ENCODE results near the gene C15orf62. TPM values are rescaled to one million over a fixed set of nuclear protein-coding genes. Genes with fewer than 3 reads are reported as not detected.

The C15orf62 gene
- total RNA-seq, 6 donors from 2014 or later, result 0.81 to 4.2 (median 1.4) TPM

GRCh38 chr15:40762919-40763800, 6.6 kb upstream of the C15orf62 start:
- peaks cover 0 to 14% (median 10%) of the 10 kb centered on the region in 4 donors for H3K36me3 ChIP-seq
- no peaks in the 10 kb centered on the region for H3K27me3 ChIP-seq
- TF ChIP-seq POLR2AphosphoS5 (IDR thresholded peaks at IDR 0.05) (no peak), POLR2A (IDR thresholded peaks at IDR 0.05) (no peak), EP300 (IDR thresholded peaks at IDR 0.05) (no peak), CTCF (IDR thresholded peaks at IDR 0.05) (no peak)
- DNase-seq (peak; percentile 68 to 91), ATAC-seq (ENCODE audit: low FRiP score in 2 of 2) (peak; percentile 2 to 39)
- 45 to 50% methylated on average over 34 to 35 of the region's 55 CpGs for WGBS, 2 donors
- peak overlapping the region; percentile 38 to 74 (median 54) for H3K4me3 ChIP-seq
- peaks cover 24 to 47% (median 29%) of the 10 kb centered on the region in 4 donors for H3K4me1 ChIP-seq
- peak overlapping the region; percentile 77 to 91 (median 84) for H3K27ac ChIP-seq
- no peaks in the 10 kb centered on the region for H3K9me3 ChIP-seq

GRCh38 chr15:40763801-40764628, 5.8 kb upstream of the C15orf62 start, which contains the start of gene GCHFR:
Gene GCHFR, plus strand, starts transcription at chr15:40764068. Its CDS starts 113 bp downstream, at chr15:40764181.
- H3K27me3 ChIP-seq, result no peaks in the 10 kb centered on the region
- peak within 1 kb of the TSS; percentile 77 to 91 (median 84) for H3K27ac ChIP-seq
- peak; percentile 28 to 75 (median 49) for TF ChIP-seq CTCF (IDR thresholded peaks at IDR 0.05)
- TF ChIP-seq EP300 (IDR thresholded peaks at IDR 0.05), result no peak
- TF ChIP-seq POLR2AphosphoS5 (IDR thresholded peaks at IDR 0.05), result peak; percentile 66 to 79
- TF ChIP-seq POLR2A (IDR thresholded peaks at IDR 0.05), result peak in 3 of 4 donors; percentile 46 to 89 (median 48)
- H3K4me3 ChIP-seq, result peak within 1 kb of the TSS; percentile 38 to 74 (median 54)
- WGBS, 2 donors, result 1 to 3% methylated on average over 16 to 51 of the region's 75 CpGs
- DNase-seq (peak; percentile 87 to 95), ATAC-seq (ENCODE audit: low FRiP score in 2 of 2) (peak; percentile 80 to 87)
- H3K36me3 ChIP-seq, result peaks cover 0 to 22% (median 12%) of the 10 kb centered on the region in 4 donors
- peaks cover 26 to 55% (median 35%) of the 10 kb centered on the region in 4 donors for H3K4me1 ChIP-seq
- H3K9me3 ChIP-seq, result no peaks in the 10 kb centered on the region

- TF ChIP-seq EP300 (IDR thresholded peaks at IDR 0.05), result no peak
- no peak for TF ChIP-seq CTCF (IDR thresholded peaks at IDR 0.05)
- no peak for TF ChIP-seq POLR2A (IDR thresholded peaks at IDR 0.05)
- TF ChIP-seq POLR2AphosphoS5 (IDR thresholded peaks at IDR 0.05), result no peak
- peaks cover 0 to 22% (median 13%) of the 10 kb centered on the region in 4 donors for H3K36me3 ChIP-seq
- ATAC-seq (ENCODE audit: low FRiP score in 2 of 2) (peak in 1 of 2 donors; percentile 13), DNase-seq (no peak)
- no peaks in the 10 kb centered on the region for H3K9me3 ChIP-seq
- 20 to 23% methylated on average over 7 to 8 of the region's 8 CpGs for WGBS, 2 donors
- peak overlapping the region; percentile 77 to 91 (median 84) for H3K27ac ChIP-seq
- H3K27me3 ChIP-seq, result no peaks in the 10 kb centered on the region
- H3K4me1 ChIP-seq, result peaks cover 33 to 62% (median 41%) of the 10 kb centered on the region in 4 donors
- H3K4me3 ChIP-seq, result peak overlapping the region; percentile 38 to 74 (median 54)
Measured at GRCh38 chr15:40764629-40765103, 5.1 kb upstream of the C15orf62 start.

- Histone ChIP-seq H3K27ac (peak overlapping the region in 3 of 4 donors; percentile 84 to 91 (median 85)), H3K9me3 (no peaks in the 10 kb centered on the region), H3K27me3 (no peaks in the 10 kb centered on the region), H3K4me3 (no peak overlapping the region), H3K36me3 (peaks cover 0 to 31% (median 20%) of the 10 kb centered on the region in 4 donors), H3K4me1 (peaks cover 35 to 77% (median 52%) of the 10 kb centered on the region in 4 donors)
- DNase-seq, result no peak
- no peak for ATAC-seq (ENCODE audit: low FRiP score in 2 of 2)
- WGBS, 2 donors, result 57 to 87% methylated on average over 5 to 7 of the region's 7 CpGs
- no peak for TF ChIP-seq POLR2AphosphoS5 (IDR thresholded peaks at IDR 0.05)
- no peak for TF ChIP-seq POLR2A (IDR thresholded peaks at IDR 0.05)
- TF ChIP-seq CTCF (IDR thresholded peaks at IDR 0.05), result no peak
- TF ChIP-seq EP300 (IDR thresholded peaks at IDR 0.05), result no peak
Measured at GRCh38 chr15:40766194-40766815, 3.5 kb upstream of the C15orf62 start.

Data from upper lobe of left lung (tissue), 6 donors.